HFF-Myc (cell line): ENCODE measurements around the gene MELTF.

Source experiments
- DNase-seq: peaks from one replicate; pipeline ENCODE4 v3.0.0-alpha.2; 2011; ENCODE audit warnings: low read depth; ENCODE audit errors: extremely low read depth
- H3K4me3 ChIP-seq: replicated peaks from 2 replicates; pipeline ENCODE4 v1.5.1; 2011; ENCODE audit warnings: low read depth, mild to moderate bottlenecking, control low read depth, low read length
- TF ChIP-seq, protein P1 (sequence below): IDR thresholded peaks from 2 replicates; pipeline ENCODE4 v1.5.1; 2012; ENCODE audit warnings: mild to moderate bottlenecking, low read depth, low read length, control low read depth; ENCODE audit errors: missing control alignments

MELTF gene

GRCh38 chr3:197026481-197026866, 3.1 kb downstream of the MELTF start:
- H3K4me3 ChIP-seq, result no peak overlapping the region
- TF ChIP-seq, protein P1, sequence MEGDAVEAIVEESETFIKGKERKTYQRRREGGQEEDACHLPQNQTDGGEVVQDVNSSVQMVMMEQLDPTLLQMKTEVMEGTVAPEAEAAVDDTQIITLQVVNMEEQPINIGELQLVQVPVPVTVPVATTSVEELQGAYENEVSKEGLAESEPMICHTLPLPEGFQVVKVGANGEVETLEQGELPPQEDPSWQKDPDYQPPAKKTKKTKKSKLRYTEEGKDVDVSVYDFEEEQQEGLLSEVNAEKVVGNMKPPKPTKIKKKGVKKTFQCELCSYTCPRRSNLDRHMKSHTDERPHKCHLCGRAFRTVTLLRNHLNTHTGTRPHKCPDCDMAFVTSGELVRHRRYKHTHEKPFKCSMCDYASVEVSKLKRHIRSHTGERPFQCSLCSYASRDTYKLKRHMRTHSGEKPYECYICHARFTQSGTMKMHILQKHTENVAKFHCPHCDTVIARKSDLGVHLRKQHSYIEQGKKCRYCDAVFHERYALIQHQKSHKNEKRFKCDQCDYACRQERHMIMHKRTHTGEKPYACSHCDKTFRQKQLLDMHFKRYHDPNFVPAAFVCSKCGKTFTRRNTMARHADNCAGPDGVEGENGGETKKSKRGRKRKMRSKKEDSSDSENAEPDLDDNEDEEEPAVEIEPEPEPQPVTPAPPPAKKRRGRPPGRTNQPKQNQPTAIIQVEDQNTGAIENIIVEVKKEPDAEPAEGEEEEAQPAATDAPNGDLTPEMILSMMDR, result no peak
- no peak for DNase-seq

DNA sequence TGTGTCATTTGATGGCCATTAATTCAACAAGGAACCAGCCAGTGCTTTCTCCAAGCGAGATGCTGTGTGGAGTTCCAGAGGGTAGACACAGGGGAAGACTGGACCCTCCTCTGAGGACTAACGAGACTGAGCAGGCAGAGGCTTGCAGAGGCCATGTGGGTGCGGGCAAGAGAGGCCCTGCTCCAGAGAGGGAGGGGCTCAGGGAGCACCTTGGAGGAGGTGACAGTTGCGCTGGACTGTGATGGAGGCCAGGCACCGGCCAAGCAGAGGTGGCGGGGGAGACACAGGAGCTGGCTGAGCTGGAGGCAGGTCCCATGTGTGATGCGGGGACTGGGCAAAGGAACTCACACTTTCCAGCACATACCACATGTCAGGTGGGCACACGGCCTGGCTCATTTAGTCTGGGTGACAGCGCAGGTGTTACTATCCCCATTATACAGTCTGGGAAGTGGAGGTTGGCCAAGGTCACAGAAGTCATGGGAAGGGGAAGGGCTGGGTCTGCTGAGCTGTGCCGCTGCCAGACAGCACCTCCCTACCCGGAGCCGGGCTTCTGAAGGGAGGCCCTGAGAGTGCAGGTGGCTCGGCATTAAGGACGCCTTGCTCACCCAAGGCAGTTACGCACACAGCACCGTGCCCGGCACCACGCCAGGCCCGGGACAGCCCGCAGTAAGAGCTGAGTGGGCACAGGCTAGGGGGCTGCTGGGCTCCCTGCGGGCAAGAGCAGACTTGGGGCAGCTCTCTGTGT, 3.7 kb downstream of the MELTF start:
- TF ChIP-seq, protein P1, result no peak
- H3K4me3 ChIP-seq, result no peak overlapping the region
- no peak for DNase-seq

- TF ChIP-seq, protein P1, result no peak
- DNase-seq, result no peak
- H3K4me3 ChIP-seq, result no peak overlapping the region
Observed at GRCh38 chr3:197024881-197025735, 4.5 kb downstream of the MELTF start.

DNA sequence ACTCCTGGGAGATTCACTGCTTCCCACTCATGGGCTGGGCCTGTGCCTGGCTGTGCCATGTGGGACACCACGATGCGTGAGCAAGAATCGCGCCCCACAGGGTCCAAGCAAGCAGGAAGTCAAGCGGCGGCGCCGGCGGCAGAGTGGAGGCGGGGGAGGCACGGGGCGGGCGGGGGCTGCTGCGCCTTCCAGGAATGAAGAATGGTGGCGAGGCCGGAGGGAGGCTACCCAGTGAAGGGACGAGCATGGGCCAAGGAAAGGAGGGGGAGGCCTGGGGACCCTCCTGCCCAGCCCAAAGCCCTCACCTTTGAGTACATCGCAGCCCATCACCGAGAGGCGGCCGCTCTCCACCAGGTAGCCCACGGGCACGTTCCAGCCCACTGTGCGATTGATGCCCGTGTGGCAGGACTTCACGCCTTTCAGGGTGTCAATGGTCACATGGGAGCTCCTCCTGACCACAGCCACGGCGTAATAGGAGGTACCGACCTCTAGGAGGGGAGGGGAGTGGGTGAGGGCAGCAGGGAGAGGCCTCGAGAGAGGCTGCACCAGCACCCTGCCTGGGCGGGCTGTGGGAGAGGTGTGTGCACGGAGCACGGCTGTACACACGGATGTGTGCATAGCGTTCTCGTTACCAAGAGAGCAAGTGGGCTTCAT, 5.5 kb downstream of the MELTF start:
- DNase-seq, result no peak
- no peak overlapping the region for H3K4me3 ChIP-seq
- TF ChIP-seq, protein P1, result no peak

- no peak for DNase-seq
- no peak overlapping the region for H3K4me3 ChIP-seq
- TF ChIP-seq, protein P1, result no peak
Observed at GRCh38 chr3:197023241-197023997, 6.2 kb downstream of the MELTF start.
